WTC11 (cell line): ENCODE data around the gene SCUBE1. TPM values are rescaled to one million over a fixed set of nuclear protein-coding genes. Genes with fewer than 3 reads are reported as not detected.

Source experiments
- ATAC-seq: fragments of 200-7000 bp; cut with Tn5 transposase; 2 replicates; pipeline ENCODE4 v1.10.0; 2021; ENCODE audit warnings: mild to moderate bottlenecking, moderate library complexity
- CTCF ChIA-PET: fragments of 300-600 bp; sonication (Branson Sonifier 250); formaldehyde crosslinking; loops from one replicate; lab custom pipeline; 2021; ENCODE audit warnings: antibody characterized with exemption; lab: Charles Lee
- POLR2A ChIA-PET: fragments of 350-600 bp; sonication (Branson Sonifier 250); formaldehyde crosslinking; loops from one replicate; lab custom pipeline; 2021; ENCODE audit warnings: antibody characterized with exemption; lab: Charles Lee
- DNase-seq: peaks from one replicate; pipeline ENCODE4 v3.0.0; 2021; ENCODE audit warnings: low spot score
- H3K27ac Mint-ChIP-seq: 2 replicates; pipeline ENCODE4 v1.8.0; 2021; ENCODE audit warnings: mixed read lengths
- H3K27me3 Mint-ChIP-seq: 2 replicates; pipeline ENCODE4 v1.8.0; 2021; ENCODE audit warnings: low read depth, mild to moderate bottlenecking, moderate library complexity, mixed read lengths
- H3K36me3 Mint-ChIP-seq: 2 replicates; pipeline ENCODE4 v1.8.0; 2021; ENCODE audit warnings: mixed read lengths
- H3K4me1 Mint-ChIP-seq: 2 replicates; pipeline ENCODE4 v1.8.0; 2022; ENCODE audit warnings: mixed read lengths
- H3K4me3 Mint-ChIP-seq: 2 replicates; pipeline ENCODE4 v1.8.0; 2021; ENCODE audit warnings: mild to moderate bottlenecking, moderate library complexity, mixed read lengths
- H3K9me3 Mint-ChIP-seq: 2 replicates; pipeline ENCODE4 v1.8.0; 2021; ENCODE audit warnings: mixed read lengths
- ARID4B ChIP-seq: sonication (generic); formaldehyde crosslinking; IDR thresholded peaks from 2 replicates; pipeline ENCODE4 v1.8.0; 2023; ENCODE audit warnings: missing genetic modification reagents, mild to moderate bottlenecking, borderline replicate concordance
- ATF3 ChIP-seq: sonication (generic); formaldehyde crosslinking; conservative IDR thresholded peaks from 2 replicates; pipeline ENCODE4 v1.8.1; 2022; ENCODE audit warnings: mild to moderate bottlenecking, missing genetic modification reagents
- CDX4 ChIP-seq: fragments of 250-450 bp; sonication (Bioruptor Pico); IDR thresholded peaks from 2 replicates; pipeline ENCODE4 v1.9.0; 2021; ENCODE audit warnings: moderate library complexity, mild to moderate bottlenecking, inconsistent platforms, borderline replicate concordance
- E2F5 ChIP-seq: sonication (generic); formaldehyde crosslinking; IDR thresholded peaks from 2 replicates; pipeline ENCODE4 v1.8.1; 2022; ENCODE audit warnings: mild to moderate bottlenecking, moderate library complexity, missing genetic modification reagents
- EMX1 ChIP-seq: fragments of 250-450 bp; sonication (Bioruptor Pico); IDR thresholded peaks from 2 replicates; pipeline ENCODE4 v1.8.0; 2021; ENCODE audit warnings: mild to moderate bottlenecking
- ESRRA ChIP-seq: sonication (generic); formaldehyde crosslinking; IDR thresholded peaks from 2 replicates; pipeline ENCODE4 v1.8.1; 2022; ENCODE audit warnings: mild to moderate bottlenecking, missing genetic modification reagents, borderline replicate concordance
- ETV6 ChIP-seq: sonication (generic); formaldehyde crosslinking; IDR thresholded peaks from 2 replicates; pipeline ENCODE4 v1.8.1; 2022; ENCODE audit warnings: mild to moderate bottlenecking, missing genetic modification reagents
- FOXJ3 ChIP-seq: sonication (generic); formaldehyde crosslinking; IDR thresholded peaks from 2 replicates; pipeline ENCODE4 v1.9.0; 2021; ENCODE audit warnings: missing genetic modification reagents, mild to moderate bottlenecking, borderline replicate concordance
- GTF2I ChIP-seq: fragments of 250-450 bp; sonication (Bioruptor Pico); conservative IDR thresholded peaks from 2 replicates; pipeline ENCODE4 v1.4.0; 2021; ENCODE audit warnings: mild to moderate bottlenecking
- HMGXB4 ChIP-seq: sonication (generic); formaldehyde crosslinking; IDR thresholded peaks from 2 replicates; pipeline ENCODE4 v1.8.1; 2023; ENCODE audit warnings: mild to moderate bottlenecking, moderate library complexity, missing genetic modification reagents
- JAZF1 ChIP-seq: fragments of 250-450 bp; sonication (Bioruptor Pico); IDR thresholded peaks from 2 replicates; pipeline ENCODE4 v1.9.0; 2021; ENCODE audit warnings: moderate library complexity, mild to moderate bottlenecking, inconsistent platforms
- NR2C2 ChIP-seq: sonication (generic); formaldehyde crosslinking; IDR thresholded peaks from 2 replicates; pipeline ENCODE4 v1.8.0; 2022; ENCODE audit warnings: mild to moderate bottlenecking, missing genetic modification reagents
- OVOL2 ChIP-seq: fragments of 250-450 bp; sonication (Bioruptor Pico); IDR thresholded peaks from 2 replicates; pipeline ENCODE4 v1.9.0; 2021; ENCODE audit warnings: mild to moderate bottlenecking, borderline replicate concordance
- RELA ChIP-seq: sonication (generic); formaldehyde crosslinking; IDR thresholded peaks from 2 replicates; pipeline ENCODE4 v1.8.1; 2022; ENCODE audit warnings: missing genetic modification reagents, mild to moderate bottlenecking, borderline replicate concordance
- USF2 ChIP-seq: sonication (generic); formaldehyde crosslinking; IDR thresholded peaks from 2 replicates; pipeline ENCODE4 v1.8.1; 2023; ENCODE audit warnings: mild to moderate bottlenecking, missing genetic modification reagents, moderate library complexity
- ZBTB43 ChIP-seq: sonication (generic); formaldehyde crosslinking; IDR thresholded peaks from 2 replicates; pipeline ENCODE4 v1.8.1; 2023; ENCODE audit warnings: mild to moderate bottlenecking, missing genetic modification reagents
- ZNF263 ChIP-seq: sonication (generic); formaldehyde crosslinking; IDR thresholded peaks from 2 replicates; pipeline ENCODE4 v1.8.1; 2022; ENCODE audit warnings: low read depth, mild to moderate bottlenecking, moderate library complexity, missing genetic modification reagents
- ZNF396 ChIP-seq: fragments of 250-450 bp; sonication (Bioruptor Pico); IDR thresholded peaks from 2 replicates; pipeline ENCODE4 v1.8.0; 2021; ENCODE audit warnings: mild to moderate bottlenecking, moderate library complexity, borderline replicate concordance
- ZNF416 ChIP-seq: fragments of 250-450 bp; sonication (Bioruptor Pico); IDR thresholded peaks from 2 replicates; pipeline ENCODE4 v1.9.0; 2021; ENCODE audit warnings: mild to moderate bottlenecking, inconsistent platforms
- total RNA-seq: library from RNA; stranded (reverse); gene quantifications from 3 replicates; pipeline ENCODE4 v1.2.3, GENCODE V29; 2021

SCUBE1 gene
- total RNA-seq, 1 experiment from 2014 or later: 6.9 TPM

GRCh38 chr22:43172191-43172590 lies 171.0 kb downstream of the SCUBE1 start (continued):
- TF ChIP-seq CDX4 (CRISPR knock-in tag): no peak
- TF ChIP-seq FOXJ3: no peak
- TF ChIP-seq RELA (CRISPR knock-in tag): no peak
- no peak for TF ChIP-seq GTF2I
- no peak for TF ChIP-seq ZNF416 (CRISPR knock-in tag)
- no peak for TF ChIP-seq ATF3 (CRISPR knock-in tag)
- no peak for TF ChIP-seq USF2 (CRISPR knock-in tag)

- no peaks in the 10 kb centered on the region for H3K27me3 Mint-ChIP-seq
- no peak overlapping the region for H3K4me3 Mint-ChIP-seq
- H3K9me3 Mint-ChIP-seq: no peaks in the 10 kb centered on the region
- CTCF ChIA-PET: no interaction called here
- no peak overlapping the region for H3K27ac Mint-ChIP-seq
- no peak for TF ChIP-seq EMX1
- TF ChIP-seq JAZF1 (CRISPR knock-in tag): no peak
- no peak for DNase-seq
- ATAC-seq: no peak
- H3K4me1 Mint-ChIP-seq: no peaks in the 10 kb centered on the region
- POLR2A ChIA-PET: no interaction called here
- peaks cover 48% of the 10 kb centered on the region for H3K36me3 Mint-ChIP-seq
Measured at GRCh38 chr22:43171607-43172006, 171.6 kb downstream of the SCUBE1 start.

- Mint-ChIP-seq H3K27me3 (no peaks in the 10 kb centered on the region), H3K9me3 (no peaks in the 10 kb centered on the region), H3K36me3 (peaks cover 46% of the 10 kb centered on the region), H3K4me3 (no peak overlapping the region), H3K4me1 (no peaks in the 10 kb centered on the region), H3K27ac (no peak overlapping the region)
- no peak for DNase-seq
- no peak for TF ChIP-seq ETV6
- TF ChIP-seq OVOL2 (CRISPR knock-in tag): no peak
- no peak for TF ChIP-seq ZBTB43 (CRISPR knock-in tag)
- no peak for TF ChIP-seq NR2C2 (CRISPR knock-in tag)
- TF ChIP-seq HMGXB4 (CRISPR knock-in tag): no peak
- no peak for TF ChIP-seq E2F5 (CRISPR knock-in tag)
- no peak for TF ChIP-seq ZNF396
- no peak for TF ChIP-seq ZNF263 (CRISPR knock-in tag)
- no peak for TF ChIP-seq ESRRA (CRISPR knock-in tag)
- no peak for TF ChIP-seq EMX1
- TF ChIP-seq ARID4B: no peak
- ATAC-seq: no peak
- POLR2A ChIA-PET: no interaction called here
- CTCF ChIA-PET: interaction anchor here (1.8 kb wide), 1 partner anchor 58 kb away, joined by 6 read pairs; no protein-coding TSS in a partner anchor
Measured at GRCh38 chr22:43171019-43171491, 172.1 kb downstream of the SCUBE1 start.
